Measurements from ENCODE around the gene EXOC6B.

DNA sequence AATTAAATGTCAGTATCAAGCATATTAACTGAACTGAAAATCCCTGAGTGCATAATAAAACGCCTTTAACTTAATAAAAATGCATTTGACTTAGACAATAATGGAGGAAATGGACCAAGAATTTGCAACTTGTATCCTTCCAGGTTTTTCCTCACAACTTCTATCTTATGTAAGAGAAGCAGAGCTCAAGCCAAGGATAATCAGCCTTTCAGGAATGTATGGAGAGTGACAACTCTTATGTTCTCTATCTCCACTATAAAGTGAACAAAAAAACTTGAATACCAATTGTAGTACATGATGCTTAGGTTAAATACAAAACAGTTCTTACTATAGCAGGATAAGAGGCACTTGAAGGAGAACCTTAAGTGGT lies 613.4 kb downstream of the EXOC6B start:
- TF ChIP-seq POLR2A (IDR thresholded peaks at IDR 0.05; ENCODE audit: low read depth, low read length) (no peak), TAF1 (IDR thresholded peaks at IDR 0.05; ENCODE audit: low read depth, low read length) (no peak), POLR2AphosphoS5 (IDR thresholded peaks at IDR 0.05; ENCODE audit: low read depth, low read length) (no peak)

Measured in GM12891 (cell line).